Ovary (tissue), 9 donors: ENCODE data around the gene EFCAB6. TPM values are rescaled to one million over a fixed set of nuclear protein-coding genes. Genes with fewer than 3 reads are reported as not detected.

ENCODE experiments used
- DNase-seq, 5 donors: peaks; one replicate each; pipeline ENCODE4 v3.0.0-alpha.2; 2019 to 2020
- H3K27ac ChIP-seq, 2 donors: fragments of 200-600 bp; one replicate each; pipeline versions ENCODE4 v1.5.1 to v1.8.0; 2019 to 2022
- H3K27me3 ChIP-seq: fragments of 200-600 bp; one replicate; pipeline ENCODE4 v1.8.0; 2022
- H3K36me3 ChIP-seq: fragments of 200-600 bp; sonication (generic); one replicate; pipeline ENCODE4 v1.5.1; 2019
- H3K4me1 ChIP-seq: one replicate; pipeline ENCODE4 v1.8.1; 2013; ENCODE audit warnings: mild to moderate bottlenecking, moderate library complexity; ENCODE audit not compliant: insufficient read depth
- H3K4me3 ChIP-seq: fragments of 200-600 bp; sonication (generic); one replicate; pipeline ENCODE4 v1.5.1; 2017
- H3K9me3 ChIP-seq, 2 donors: fragments of 200-600 bp in 1 of 2; sonication (generic) in 1 of 2; one replicate each; pipeline versions ENCODE4 v1.5.1 to v1.8.1; 2013 to 2019; ENCODE audit warnings: mild to moderate bottlenecking in 1 of 2, moderate library complexity in 1 of 2
- EP300 ChIP-seq: sonication (generic); formaldehyde crosslinking; IDR thresholded peaks from one replicate; pipeline ENCODE4 v1.6.1; 2017; ENCODE audit warnings: antibody characterized with exemption
- POLR2A ChIP-seq: fragments of 450-650 bp; IDR thresholded peaks from one replicate; pipeline ENCODE4 v1.6.1; 2017; ENCODE audit warnings: antibody characterized with exemption, mild to moderate bottlenecking, moderate library complexity
- WGBS, 3 donors: extraction: QIAGEN DNeasy Blood & Tissue Kit in 1 of 3; methylation state at CpG; one replicate each; pipeline versions ENCODE4 v1.1.5 to v1.1.7; 2013 to 2017; 5-methylcytosine and 5-hydroxymethylcytosine counted together
- intact Hi-C, 4 donors: fragments of 100-400 bp; cut with DNase I; formaldehyde crosslinking; loops; one replicate each; pipeline versions ENCODE4 v1.11.0 to v1.15.1; 2022 to 2023
- polyA plus RNA-seq, 2 donors: library from polyadenylated mRNA; stranded (reverse); fragments of 200-250 nt in 1 of 2; fragments of 350-450 nt in 1 of 2; fragmentation: Illumina TruSeq in 1 of 2; extraction: RNeasy Lipid Tissue Mini Kit (QIAGEN cat#74804) in 1 of 2; gene quantifications; one replicate each; pipeline ENCODE4 v1.2.3, GENCODE V29; 2013 to 2014
- total RNA-seq, 7 donors: library from RNA; depleted of rRNA in 2 of 7; stranded (reverse); fragments of >200 nt in 2 of 7; fragmentation: NEBNext Ultra II Directional in 3 of 7; extraction: Animal tissue kit (Norgen Biotek cat#: 25700) in 3 of 7; gene quantifications; one replicate each; pipeline versions ENCODE4 v1.1.0 to v1.2.4, GENCODE V29; 2016 to 2023
- TF ChIP-seq, protein P1 (sequence below), 3 donors: fragments of 450-650 bp in 2 of 3; fragments of 200-600 bp in 1 of 3; IDR thresholded peaks; one replicate each; pipeline versions ENCODE4 v1.5.1 to v1.8.0; 2016 to 2022; ENCODE audit warnings: antibody characterized with exemption in 3 of 3, mild to moderate bottlenecking in 1 of 3
- donor health status: DM: no; HTN: no; CAD: no; lungs with moderate emphysema.
- donor health status: DM: no; HTN: no; CAD: no.
- donor health status: Bipolar disorder and iron deficiency.
- donor health status: DM: yes; HTN: yes; CAD: no.
- donor health status: DM: no; HTN: no; CAD: no.
- donor health status: DM: yes; HTN: yes; CAD: no.

The EFCAB6 gene
- total and polyA plus RNA-seq, 9 donors: 1.00 to 17.5 (median 6.7) TPM

DNA sequence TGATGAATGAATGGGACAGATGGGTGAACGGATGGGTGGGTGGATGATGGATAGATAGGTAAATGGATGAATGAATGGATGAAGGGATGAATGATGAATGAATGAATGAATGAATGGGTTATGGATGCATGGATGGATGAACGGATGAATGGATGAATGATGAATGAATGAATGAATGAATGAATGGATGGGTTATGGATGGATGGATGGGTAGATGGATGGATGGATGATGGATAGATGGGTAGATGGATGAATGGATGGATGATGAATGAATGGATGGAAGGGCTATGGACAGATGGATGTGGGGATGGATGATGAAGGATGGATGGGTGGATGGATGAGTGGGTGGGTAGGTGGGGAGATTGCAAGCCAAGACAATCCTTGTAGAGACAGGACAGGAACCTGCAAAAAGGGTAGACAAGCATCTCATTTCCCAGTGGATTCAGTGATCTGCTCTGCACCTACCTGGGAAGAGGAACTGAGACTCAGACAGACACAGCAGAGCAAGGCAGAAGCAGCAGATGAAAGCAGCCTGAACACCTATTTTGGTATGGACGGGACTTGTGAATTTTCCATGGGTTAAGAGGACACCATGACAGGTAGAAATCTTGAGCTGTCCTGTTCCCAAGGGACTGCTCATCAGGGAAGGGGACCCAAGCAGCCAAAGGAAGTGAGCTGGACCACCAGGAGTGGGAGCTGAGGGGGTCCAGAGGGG, 68.0 kb downstream of the EFCAB6 start:
- peaks cover 14% of the 10 kb centered on the region for H3K4me1 ChIP-seq
- H3K27me3 ChIP-seq: no peaks in the 10 kb centered on the region
- TF ChIP-seq POLR2A: no peak
- TF ChIP-seq, protein P1, sequence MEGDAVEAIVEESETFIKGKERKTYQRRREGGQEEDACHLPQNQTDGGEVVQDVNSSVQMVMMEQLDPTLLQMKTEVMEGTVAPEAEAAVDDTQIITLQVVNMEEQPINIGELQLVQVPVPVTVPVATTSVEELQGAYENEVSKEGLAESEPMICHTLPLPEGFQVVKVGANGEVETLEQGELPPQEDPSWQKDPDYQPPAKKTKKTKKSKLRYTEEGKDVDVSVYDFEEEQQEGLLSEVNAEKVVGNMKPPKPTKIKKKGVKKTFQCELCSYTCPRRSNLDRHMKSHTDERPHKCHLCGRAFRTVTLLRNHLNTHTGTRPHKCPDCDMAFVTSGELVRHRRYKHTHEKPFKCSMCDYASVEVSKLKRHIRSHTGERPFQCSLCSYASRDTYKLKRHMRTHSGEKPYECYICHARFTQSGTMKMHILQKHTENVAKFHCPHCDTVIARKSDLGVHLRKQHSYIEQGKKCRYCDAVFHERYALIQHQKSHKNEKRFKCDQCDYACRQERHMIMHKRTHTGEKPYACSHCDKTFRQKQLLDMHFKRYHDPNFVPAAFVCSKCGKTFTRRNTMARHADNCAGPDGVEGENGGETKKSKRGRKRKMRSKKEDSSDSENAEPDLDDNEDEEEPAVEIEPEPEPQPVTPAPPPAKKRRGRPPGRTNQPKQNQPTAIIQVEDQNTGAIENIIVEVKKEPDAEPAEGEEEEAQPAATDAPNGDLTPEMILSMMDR (IDR thresholded peaks at IDR 0.05): no peak
- TF ChIP-seq EP300: no peak
- H3K9me3 ChIP-seq: no peaks in the 10 kb centered on the region
- H3K4me3 ChIP-seq: no peak overlapping the region
- 94 to 97% (median 94%) methylated on average over 3 of the region's 3 CpGs for WGBS, 3 donors
- no peak for DNase-seq
- no peak overlapping the region for H3K27ac ChIP-seq
- no peaks in the 10 kb centered on the region for H3K36me3 ChIP-seq
- intact Hi-C loops: no loop called here

DNA sequence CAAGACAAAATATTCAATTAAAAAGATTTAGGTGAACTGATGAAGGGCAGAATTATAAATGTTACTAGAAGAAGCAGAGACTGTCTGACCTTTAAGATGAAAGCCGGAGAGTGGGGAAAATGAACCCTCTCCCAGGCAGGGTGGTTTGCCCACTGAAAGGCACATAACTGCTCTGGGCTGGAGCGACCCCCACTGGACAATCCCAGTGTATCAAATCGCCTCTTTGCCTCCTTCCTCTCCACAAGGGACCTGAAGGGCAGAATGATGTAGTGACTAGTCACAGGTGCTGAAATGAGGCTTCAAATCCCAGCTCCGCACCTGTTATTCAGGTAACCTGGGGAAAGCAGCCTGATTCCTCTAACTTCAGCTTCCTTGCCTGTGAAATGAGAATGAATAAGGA, 69.0 kb downstream of the EFCAB6 start:
- Histone ChIP-seq H3K36me3 (no peaks in the 10 kb centered on the region), H3K27ac (no peak overlapping the region), H3K4me1 (peaks cover 14% of the 10 kb centered on the region), H3K4me3 (no peak overlapping the region), H3K27me3 (no peaks in the 10 kb centered on the region), H3K9me3 (no peaks in the 10 kb centered on the region)
- TF ChIP-seq EP300: no peak
- no peak for DNase-seq
- intact Hi-C loops: no loop called here
- WGBS, 3 donors: 79 to 83% (median 79%) methylated on average over 4 of the region's 4 CpGs

GRCh38 chr22:43742154-43742950, 69.8 kb downstream of the EFCAB6 start:
- DNase-seq: no peak
- Histone ChIP-seq H3K4me1 (peaks cover 14% of the 10 kb centered on the region), H3K27ac (no peak overlapping the region), H3K9me3 (no peaks in the 10 kb centered on the region), H3K27me3 (no peaks in the 10 kb centered on the region), H3K4me3 (no peak overlapping the region), H3K36me3 (no peaks in the 10 kb centered on the region)
- intact Hi-C loops: no loop called here
- TF ChIP-seq, protein P1 (IDR thresholded peaks at IDR 0.05): no peak
- TF ChIP-seq EP300: no peak
- no peak for TF ChIP-seq POLR2A
- 83 to 88% (median 85%) methylated on average over 15 of the region's 15 CpGs for WGBS, 3 donors

- TF ChIP-seq EP300 (no peak), POLR2A (no peak)
- Histone ChIP-seq H3K36me3 (no peaks in the 10 kb centered on the region), H3K27ac (no peak overlapping the region), H3K4me3 (no peak overlapping the region), H3K9me3 (no peaks in the 10 kb centered on the region), H3K4me1 (peaks cover 11% of the 10 kb centered on the region), H3K27me3 (no peaks in the 10 kb centered on the region)
- intact Hi-C loops: no loop called here
- WGBS, 3 donors: 32 to 50% (median 35%) methylated on average over 19 of the region's 19 CpGs
- DNase-seq: no peak
Measured at GRCh38 chr22:43740587-43741270, 71.4 kb downstream of the EFCAB6 start.

DNA sequence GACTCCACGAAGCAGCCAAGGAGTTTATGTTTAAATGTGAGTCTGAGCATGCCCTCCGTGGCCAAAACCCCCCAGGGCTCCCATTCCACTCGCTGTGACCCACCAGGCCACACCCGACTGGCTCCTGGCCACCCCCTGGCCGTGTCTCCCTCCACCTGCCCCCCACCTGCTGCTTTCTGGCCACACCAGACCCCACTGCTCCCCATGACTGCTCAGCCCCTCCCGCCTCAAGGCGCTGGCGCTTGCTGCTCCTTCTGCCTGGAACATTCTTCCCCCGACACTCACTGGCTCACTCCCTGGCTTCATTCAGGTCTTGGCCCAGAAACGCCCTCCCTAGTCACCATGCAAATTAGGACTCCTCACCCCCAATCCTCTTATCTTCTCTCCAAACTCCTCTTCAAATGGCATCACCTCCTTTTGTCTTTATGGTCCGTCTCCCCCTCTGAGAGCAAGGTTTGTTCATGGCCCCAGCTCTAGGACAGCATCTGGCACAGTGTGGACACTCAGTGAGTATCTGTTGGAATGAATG, 72.2 kb downstream of the EFCAB6 start:
- Histone ChIP-seq H3K9me3 (no peaks in the 10 kb centered on the region), H3K27me3 (no peaks in the 10 kb centered on the region), H3K36me3 (no peaks in the 10 kb centered on the region), H3K4me1 (peaks cover 11% of the 10 kb centered on the region), H3K4me3 (no peak overlapping the region), H3K27ac (no peak overlapping the region)
- 80 to 93% (median 83%) methylated on average over 11 of the region's 11 CpGs for WGBS, 3 donors
- no peak for DNase-seq
- no peak for TF ChIP-seq POLR2A
- TF ChIP-seq, protein P1 (IDR thresholded peaks at IDR 0.05): no peak
- TF ChIP-seq EP300: no peak
- intact Hi-C loops: no loop called here
